GM18508 (cell line): ENCODE measurements around the gene SLC6A16.
"Not testable (repeated sequence)": the region's sequence is repeated elsewhere in the genome, so short reads cannot be mapped to it uniquely, and the experiment has no call there.

Experiments used
- ATAC-seq: cut with Tn5 transposase; IDR thresholded peaks from one replicate; pipeline ENCODE4 v1.9.1; 2021; ENCODE audit warnings: moderate number of reproducible peaks; ENCODE audit not compliant: insufficient read depth, unreplicated experiment

Gene SLC6A16

GRCh38 chr19:49324801-49325576, at the start of gene SLC6A16:
SLC6A16 (minus strand) TSS chr19:49325191; CDS start chr19:49311347, 13,844 bp downstream.
- no peak for ATAC-seq

- ATAC-seq: not testable (repeated sequence)
These were observed 48.2 kb upstream of the SLC6A16 start for GRCh38 chr19:49373174-49373573.

- no peak for ATAC-seq
These were observed 46.2 kb upstream of the SLC6A16 start for GRCh38 chr19:49371184-49371583.

DNA sequence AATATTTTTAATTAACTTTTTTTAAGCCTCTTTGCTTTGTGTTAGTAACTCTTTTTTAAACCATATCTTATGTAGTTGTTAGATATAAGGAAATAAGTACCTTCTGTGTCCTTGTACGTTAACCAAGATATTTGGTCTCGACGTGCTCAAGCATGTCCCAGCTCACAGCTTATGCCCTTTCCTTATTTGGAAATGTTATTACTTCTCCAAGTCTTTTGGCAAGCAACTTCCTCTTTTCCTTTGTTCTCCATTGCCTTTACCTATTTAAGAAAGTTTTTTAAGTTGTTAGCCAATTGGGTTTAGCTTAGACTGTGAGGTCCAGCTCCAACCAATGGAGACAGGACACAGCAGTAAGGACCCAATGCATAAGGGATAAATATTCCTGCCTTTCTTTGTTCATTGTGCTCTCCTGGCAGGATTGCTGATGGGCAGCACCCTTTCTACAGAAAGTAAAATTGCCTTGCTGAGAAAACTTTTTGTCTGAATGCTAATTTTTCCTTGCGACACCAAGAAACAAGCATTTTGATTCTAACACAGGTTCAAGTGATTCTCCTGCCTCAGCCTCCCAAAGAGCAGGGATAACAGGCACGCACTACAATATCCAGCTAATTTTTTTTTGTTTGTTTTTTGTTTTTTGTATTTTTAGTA, 43.8 kb upstream of the SLC6A16 start:
- ATAC-seq: no peak

GRCh38 chr19:49366110-49366509, 41.1 kb upstream of the SLC6A16 start:
- no peak for ATAC-seq

DNA sequence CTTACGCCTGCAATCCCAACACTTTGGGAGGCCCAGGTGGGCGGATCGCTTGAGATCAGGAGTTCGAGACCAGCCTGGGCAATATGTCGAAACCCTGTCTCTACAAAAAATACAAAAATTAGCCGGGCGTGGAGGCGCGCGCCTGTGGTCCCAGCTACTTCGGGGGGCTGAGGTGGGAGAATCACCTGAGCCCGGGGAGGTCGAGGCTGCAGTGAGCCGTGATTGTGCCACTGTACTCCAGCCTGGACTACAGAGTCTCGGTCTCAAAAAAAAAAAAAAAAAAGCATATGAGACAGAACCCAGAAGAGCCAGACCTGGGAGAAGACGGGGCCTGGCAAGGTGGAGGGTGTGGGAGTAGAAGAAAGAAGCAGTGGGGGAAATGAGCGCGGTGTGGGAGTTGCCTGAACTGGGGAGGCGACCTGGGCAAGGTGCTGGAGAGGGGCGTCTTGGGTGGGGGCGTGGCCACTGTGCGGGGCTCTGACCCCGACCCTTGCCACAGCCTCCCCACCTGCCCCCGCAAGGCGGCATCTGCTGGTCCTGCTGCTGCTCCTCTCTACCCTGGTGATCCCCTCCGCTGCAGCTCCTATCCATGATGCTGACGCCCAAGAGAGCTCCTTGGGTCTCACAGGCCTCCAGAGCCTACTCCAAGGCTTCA, 39.2 kb upstream of the SLC6A16 start:
- ATAC-seq: no peak

DNA sequence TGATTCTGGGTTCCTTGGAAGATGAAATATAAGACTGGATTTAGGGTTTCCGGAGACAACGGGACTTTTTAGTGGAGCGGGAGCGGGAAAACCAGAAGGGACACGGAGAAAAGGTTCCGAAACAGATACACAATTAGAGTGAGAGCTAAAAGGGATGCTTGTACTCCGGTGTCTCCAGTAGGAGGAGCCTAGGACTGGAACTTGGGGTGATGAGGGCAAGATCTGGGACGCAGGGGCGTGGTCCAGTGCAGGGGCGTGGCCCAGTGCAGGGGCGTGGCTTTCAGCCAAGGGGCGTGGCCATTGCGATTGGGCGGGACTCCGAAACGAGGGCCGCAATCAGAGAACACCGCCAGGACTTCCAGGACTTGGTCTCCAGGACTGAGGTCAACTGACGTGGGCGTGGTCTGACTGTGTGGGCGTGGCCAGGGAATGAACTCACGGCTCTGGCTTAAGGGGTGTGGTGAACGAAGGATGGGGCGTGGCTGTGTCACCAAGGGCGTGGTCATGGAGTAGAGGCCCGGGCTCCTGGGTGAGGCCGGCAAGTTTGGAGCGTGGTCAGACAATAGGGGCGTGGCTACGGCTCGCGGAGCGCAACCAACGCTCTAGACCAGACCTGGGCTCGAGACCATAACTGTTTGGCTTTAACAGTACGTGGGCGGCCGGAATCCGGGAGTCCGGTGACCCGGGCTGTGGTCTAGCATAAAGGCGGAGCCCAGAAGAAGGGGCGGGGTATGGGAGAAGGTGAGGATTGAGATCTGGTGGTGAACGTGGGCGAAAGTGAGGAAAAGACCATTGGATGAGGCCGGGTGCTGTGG, 38.5 kb upstream of the SLC6A16 start, which contains the start of gene DKKL1:
TSS of gene DKKL1 (plus strand) at position 610 of the 815 bp plus-strand sequence. CDS start at position 732, 122 bp downstream.
- ATAC-seq: no peak

- no peak for ATAC-seq
These were observed 37.9 kb upstream of the SLC6A16 start for GRCh38 chr19:49362929-49363267.

GRCh38 chr19:49362048-49362928, 37.3 kb upstream of the SLC6A16 start, which contains the start of gene TEAD2:
TEAD2 (minus strand) TSS chr19:49362416; CDS start chr19:49360075, 2,341 bp downstream.
- ATAC-seq: no peak

- ATAC-seq: no peak
These were observed 36.6 kb upstream of the SLC6A16 start for GRCh38 chr19:49361438-49362047.

DNA sequence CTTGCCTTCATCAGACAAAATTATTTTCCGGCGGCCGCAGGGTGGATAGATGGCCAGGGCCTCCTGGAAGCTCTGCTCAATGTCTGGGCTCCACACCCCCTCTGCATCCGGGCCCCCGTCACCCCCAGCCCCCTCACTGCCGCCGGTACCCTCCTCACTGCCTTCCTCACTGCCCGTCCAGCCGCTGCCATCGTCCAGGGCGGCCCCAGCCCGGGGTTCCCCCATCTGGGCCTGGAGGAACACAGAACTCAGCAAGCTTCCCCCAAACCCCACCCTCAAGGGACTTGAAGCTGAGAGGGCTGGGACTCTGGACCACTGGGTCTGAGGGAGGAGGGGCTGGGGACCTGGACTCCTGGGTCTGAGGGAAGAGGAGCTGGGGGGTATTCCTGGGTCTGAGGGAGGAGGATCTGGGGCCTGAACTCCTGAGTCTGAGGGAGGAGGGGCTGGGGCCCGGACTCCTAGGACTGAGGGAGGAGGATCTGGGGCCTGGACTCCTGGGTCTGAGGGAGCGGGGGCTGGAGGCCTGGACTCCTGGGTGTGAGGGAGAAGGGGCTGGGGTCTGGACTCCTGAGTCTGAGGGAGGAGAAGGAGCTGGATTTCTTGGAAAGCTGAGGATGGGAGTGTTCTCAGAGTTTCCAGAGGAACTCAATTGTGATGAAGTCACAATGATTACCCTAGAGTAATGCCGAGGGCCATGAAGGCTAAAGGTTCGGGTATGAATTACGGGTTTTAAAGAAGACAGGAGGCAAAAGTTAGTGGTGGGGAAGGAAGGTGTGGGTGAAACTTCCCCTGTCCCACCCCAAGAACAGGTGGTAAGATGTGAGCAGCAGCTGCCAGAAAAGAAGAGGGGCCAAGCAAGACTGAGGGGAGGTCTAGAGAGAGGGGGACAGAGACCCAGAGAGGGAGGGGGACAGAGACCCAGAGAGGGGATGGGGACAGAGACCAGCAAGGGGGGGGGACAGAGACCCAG, 35.1 kb upstream of the SLC6A16 start:
- no peak for ATAC-seq

DNA sequence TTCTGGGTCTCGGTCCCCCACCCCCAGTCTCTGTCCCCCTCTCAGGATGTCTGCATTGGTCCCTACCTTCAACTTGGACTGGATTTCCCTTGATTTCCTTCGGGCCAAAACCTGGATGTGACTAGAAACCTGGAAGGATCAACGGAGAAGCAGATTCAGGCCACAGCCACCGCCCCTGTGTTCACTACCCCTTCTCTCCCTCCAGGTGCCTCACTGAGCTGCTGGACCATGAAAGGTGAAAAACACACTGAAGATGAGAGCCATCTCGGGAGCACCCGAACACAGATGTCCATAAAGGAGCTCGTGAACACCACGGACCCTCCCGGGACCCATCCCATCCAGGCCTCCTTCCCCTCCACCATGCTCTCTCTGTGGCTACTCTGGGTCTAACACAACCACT, 32.2 kb upstream of the SLC6A16 start:
- no peak for ATAC-seq

DNA sequence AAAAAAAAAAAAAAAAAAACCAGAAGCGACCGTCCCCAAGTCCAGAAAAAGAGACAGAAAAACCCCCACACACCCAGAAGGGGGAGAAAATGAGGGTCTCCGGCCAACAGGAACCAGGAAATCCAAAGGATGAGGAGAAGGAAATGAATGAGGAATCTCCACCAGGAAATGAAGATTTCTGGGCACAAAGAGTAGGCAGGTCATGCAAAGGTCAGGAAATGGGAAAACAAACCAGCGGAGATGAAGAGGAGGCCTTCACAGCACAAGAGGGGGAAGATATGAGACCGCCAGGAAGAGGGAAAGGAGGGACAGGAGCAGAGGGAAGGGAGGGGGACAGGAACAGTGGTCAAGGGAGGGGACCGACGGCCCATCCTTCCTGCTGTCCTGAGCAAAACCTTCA, 31.4 kb upstream of the SLC6A16 start:
- no peak for ATAC-seq

DNA sequence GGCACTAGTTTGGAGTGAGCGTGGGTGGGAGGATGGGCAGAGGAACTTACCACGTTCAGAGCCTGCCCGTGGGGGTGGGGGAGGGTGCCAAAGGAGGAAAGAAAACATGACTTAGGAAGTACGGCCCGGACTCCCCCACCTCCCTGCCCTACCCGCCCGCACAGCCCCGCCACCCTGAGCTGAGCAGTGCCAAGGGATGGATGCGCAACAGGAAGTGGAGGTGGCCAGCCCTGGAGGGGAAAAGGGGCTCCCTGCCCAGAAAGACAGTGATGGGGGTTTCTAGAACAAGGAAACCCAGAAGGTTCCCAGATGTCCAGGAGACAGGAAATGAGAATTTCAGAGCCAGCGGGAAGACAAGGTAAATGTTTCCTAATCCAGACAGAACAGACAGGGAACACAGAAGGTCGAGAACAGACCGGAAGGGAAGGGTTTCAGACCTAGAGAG, 30.9 kb upstream of the SLC6A16 start:
- no peak for ATAC-seq

DNA sequence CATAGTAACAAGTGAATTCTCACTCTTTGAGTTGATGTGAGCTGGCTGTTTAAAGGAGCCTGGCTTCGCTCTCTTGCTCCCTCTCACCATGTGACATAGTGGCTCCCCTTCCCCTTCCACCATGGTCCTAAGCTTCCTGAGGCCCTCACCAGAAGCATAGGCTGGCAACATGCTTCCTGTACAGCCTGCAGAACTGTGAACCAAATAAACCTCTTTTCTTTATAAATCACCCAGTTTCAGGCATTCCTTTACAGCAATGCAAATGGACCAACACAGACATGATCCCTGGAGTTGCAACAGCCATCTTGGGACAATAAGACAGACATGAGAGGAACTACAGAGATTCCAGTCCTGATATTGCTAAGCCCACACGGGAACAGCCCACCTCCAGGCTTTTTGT, 24.6 kb upstream of the SLC6A16 start:
- ATAC-seq: no peak

DNA sequence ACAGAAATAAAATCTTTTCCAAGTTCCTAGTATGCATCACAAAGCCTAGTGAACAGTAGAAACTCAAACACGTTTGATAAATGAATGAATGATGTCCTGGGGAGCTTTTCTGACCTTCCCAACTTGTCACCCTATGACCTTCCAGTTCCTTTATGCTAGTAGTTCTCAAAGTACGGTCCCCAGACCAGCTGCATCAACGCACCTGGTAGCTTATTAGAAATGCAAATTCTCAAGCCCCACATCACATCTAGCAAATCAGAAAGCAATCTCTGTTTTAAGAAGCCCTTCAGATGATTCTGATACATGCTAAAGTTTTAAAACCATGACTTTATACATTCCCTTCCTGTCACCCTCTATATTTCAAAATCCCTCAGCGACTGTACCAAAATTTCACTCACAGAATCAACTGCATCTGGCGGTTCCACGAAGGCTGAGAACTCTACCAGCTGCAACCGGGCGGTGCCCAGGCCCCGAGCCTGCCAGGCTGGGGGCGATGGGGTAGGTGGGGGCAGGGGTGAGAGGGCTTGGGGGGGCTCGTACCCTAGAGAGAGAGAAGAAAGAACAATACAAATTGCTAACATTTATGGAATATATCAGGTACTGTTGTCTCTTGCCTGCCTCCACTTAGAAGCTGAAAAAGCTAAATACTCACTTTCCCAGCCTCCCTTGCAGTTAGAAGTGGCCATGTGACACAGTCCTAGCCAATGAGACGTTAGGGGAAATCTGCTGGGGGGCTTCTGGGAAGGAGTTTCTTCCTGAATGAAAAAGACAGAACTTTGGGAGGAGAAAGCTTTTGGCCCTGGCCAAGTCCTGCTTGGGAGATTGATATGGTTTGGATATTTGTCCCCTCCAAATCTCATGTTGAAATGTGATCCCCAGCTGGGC, 23.6 kb upstream of the SLC6A16 start:
- no peak for ATAC-seq

GRCh38 chr19:49347835-49348234, 22.8 kb upstream of the SLC6A16 start:
- ATAC-seq: no peak
